KOPT-K1 (cell line): ENCODE measurements around the gene CXCL12.

Experiments used
- H3K27ac ChIP-seq: fragments of 200-600 bp; sonication (generic); 2 replicates; pipeline ENCODE4 v1.5.1; 2016; ENCODE audit warnings: antibody characterized with exemption, mild to moderate bottlenecking, low read depth, low read length; ENCODE audit not compliant: poor library complexity, severe bottlenecking
- H3K36me3 ChIP-seq: fragments of 200-600 bp; sonication (generic); 2 replicates; pipeline ENCODE4 v1.5.1; 2017; ENCODE audit warnings: antibody characterized with exemption, mild to moderate bottlenecking, low read length, moderate library complexity; ENCODE audit not compliant: insufficient read depth
- H3K9me3 ChIP-seq: fragments of 200-600 bp; sonication (generic); 2 replicates; pipeline ENCODE4 v1.5.1; 2017; ENCODE audit warnings: antibody characterized with exemption, low read length, mild to moderate bottlenecking; ENCODE audit not compliant: insufficient read depth, poor library complexity, severe bottlenecking

CXCL12 gene

GRCh38 chr10:44394696-44395381 is 9.9 kb upstream of the CXCL12 start:
- Histone ChIP-seq H3K27ac (no peak overlapping the region), H3K36me3 (no peaks in the 10 kb centered on the region), H3K9me3 (no peaks in the 10 kb centered on the region)

- no peaks in the 10 kb centered on the region for H3K9me3 ChIP-seq
- no peaks in the 10 kb centered on the region for H3K36me3 ChIP-seq
- H3K27ac ChIP-seq: no peak overlapping the region
Measured at GRCh38 chr10:44393834-44394547, 9.1 kb upstream of the CXCL12 start.

- H3K36me3 ChIP-seq: no peaks in the 10 kb centered on the region
- H3K9me3 ChIP-seq: no peaks in the 10 kb centered on the region
Measured at GRCh38 chr10:44393051-44393630, 8.2 kb upstream of the CXCL12 start.

DNA sequence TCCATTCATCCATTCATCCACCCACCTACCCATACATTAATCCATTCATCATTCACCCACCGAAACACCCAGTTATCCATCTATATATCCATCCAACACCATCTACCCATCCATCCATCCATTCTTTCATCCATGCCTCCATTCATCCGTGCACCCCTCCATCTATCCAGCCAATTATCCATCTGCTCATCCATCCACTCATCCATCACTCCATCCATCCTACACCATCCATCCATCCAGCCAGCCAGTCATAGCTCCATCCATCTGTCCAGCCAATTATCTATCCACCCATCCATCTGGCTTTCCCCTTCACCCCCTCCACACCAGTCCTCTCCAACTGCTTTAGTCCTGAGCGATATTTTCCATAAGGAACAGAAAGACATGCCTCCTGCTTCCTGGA is 7.5 kb upstream of the CXCL12 start:
- Histone ChIP-seq H3K36me3 (no peaks in the 10 kb centered on the region), H3K9me3 (no peaks in the 10 kb centered on the region), H3K27ac (no peak overlapping the region)

More at GRCh38 chr10:44393051-44393630, 8.2 kb upstream of the CXCL12 start:
- no peak overlapping the region for H3K27ac ChIP-seq

DNA sequence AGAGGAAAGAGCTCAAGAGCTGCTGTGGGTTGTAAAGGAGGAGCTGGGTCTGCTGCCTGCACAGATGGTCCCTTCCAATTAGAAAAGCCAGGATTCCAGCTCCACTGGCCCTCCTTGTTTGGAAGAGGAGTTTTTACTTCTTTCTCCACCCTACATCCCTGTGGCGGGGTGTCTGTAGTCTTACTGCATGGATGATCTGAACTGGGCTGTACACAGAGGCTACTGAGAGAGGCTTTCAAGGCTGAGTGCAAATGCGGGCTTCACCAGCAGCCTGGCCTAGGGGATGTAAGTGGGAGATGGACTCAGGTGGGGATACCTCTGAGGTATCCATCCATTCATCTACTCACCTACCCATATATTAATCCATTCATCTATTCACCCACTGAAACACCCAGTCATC is 7.1 kb upstream of the CXCL12 start:
- Histone ChIP-seq H3K27ac (no peak overlapping the region), H3K9me3 (no peaks in the 10 kb centered on the region), H3K36me3 (no peaks in the 10 kb centered on the region)

DNA sequence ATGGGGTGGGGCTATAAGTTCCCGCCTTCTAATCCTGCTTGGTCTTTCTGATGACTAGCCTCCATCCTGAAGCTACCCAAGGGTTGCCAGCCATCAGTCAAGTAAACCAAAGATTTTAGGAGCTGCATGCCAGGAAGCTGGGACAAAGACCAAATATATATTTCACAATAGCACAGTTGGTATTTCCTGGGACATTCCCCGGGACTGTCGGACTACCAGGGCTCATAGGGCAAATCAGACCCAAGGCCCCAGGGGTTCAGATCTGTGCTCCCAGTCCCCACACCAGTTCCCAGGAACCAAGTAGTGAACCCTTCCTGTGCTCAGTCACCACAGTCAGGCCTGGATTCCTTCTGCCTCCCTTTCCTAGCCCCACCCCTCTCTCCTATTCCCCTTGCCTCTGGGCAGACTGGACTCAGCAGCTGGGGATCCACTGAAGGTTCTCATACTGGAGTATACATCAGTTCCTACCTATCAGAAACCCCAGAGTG is 5.7 kb upstream of the CXCL12 start:
- no peaks in the 10 kb centered on the region for H3K36me3 ChIP-seq
- H3K27ac ChIP-seq: no peak overlapping the region
- H3K9me3 ChIP-seq: no peaks in the 10 kb centered on the region

GRCh38 chr10:44389556-44389955 is 4.7 kb upstream of the CXCL12 start:
- Histone ChIP-seq H3K36me3 (no peaks in the 10 kb centered on the region), H3K9me3 (no peaks in the 10 kb centered on the region), H3K27ac (no peak overlapping the region)

DNA sequence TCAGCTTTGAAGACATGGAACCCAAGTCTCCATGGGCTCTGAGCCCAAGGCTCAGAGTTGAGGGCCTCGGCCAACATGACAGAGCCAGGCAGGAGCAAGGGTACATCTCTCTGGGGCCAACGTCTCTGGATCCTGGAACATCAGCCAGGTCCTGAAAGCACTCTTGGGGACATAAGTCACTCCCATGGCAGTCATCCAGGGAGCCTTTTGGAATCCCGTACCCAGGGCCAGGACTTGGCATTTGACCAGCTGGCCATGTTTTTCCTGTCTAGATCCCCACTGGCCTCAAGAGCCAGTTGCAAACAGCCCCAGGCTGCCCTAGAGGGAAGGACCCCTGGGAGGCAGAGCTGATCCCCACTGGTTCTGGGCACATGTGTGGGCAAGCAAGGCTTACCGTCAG is 4.3 kb upstream of the CXCL12 start:
- Histone ChIP-seq H3K27ac (no peak overlapping the region), H3K36me3 (no peaks in the 10 kb centered on the region), H3K9me3 (no peaks in the 10 kb centered on the region)

DNA sequence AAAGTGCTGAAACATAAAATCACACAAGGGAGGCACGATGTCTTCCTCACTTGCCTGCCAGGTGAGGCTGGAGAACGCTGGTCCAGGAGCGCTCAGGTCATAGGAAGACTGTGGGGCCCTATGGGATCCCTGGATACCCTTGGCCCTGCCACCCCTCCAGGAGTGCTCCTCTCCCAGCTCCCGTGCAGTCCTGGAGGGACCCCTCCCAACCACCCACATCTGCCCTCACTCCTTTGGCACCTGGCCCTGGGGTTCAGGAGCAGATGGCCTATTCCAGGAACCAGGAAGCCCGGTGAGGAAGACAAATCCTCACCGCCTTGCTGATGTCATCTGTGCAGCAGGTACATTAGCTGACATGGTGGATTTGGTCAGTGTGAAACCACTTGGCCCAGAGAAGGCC is 3.7 kb upstream of the CXCL12 start:
- Histone ChIP-seq H3K36me3 (no peaks in the 10 kb centered on the region), H3K27ac (no peak overlapping the region), H3K9me3 (no peaks in the 10 kb centered on the region)

DNA sequence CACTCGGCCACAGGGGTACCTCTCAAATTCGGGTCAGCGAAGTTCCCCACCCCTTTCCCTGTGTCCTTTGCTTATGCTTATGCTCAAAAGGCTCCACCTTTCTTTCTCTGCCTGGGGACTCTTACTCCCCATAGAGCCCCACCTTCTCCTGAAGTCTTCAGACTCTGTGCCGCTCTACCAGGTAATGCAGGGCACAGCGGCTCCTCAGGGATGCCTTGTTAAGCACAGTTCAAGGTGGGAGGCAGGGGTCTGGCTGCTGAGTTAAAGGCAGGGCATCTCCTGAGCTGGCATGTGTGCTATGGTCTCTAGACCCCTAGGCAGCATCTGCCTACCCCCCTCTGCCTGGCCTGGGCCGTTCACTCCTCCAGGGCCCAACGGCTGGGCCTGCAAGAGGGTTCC is 3.0 kb upstream of the CXCL12 start:
- H3K9me3 ChIP-seq: no peaks in the 10 kb centered on the region
- H3K27ac ChIP-seq: no peak overlapping the region
- no peaks in the 10 kb centered on the region for H3K36me3 ChIP-seq

DNA sequence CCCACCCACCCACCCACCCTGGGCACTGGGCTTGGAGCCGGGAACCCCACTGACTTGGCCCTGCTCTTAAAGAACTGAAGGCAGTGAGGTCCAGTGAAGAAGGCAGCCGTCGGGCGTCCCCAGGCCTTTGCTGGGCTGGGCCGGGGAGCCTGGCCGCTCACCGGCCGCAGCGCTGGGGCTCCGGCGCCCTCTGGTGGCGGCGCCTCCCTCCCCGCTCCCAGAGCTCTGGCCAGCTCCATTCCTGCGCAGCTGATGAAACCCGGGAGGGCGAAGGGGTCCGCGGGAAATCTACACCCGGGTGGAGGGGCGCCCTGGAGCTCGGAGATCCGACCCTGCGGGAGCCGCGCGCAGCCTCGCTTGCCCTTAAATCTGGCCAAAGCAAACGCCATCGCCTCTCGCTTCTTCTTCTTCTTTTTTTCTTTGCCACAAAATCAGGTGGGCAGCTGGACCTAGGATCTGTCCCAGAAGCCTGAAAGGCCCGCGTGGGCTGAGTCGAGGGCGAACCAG is 1.7 kb upstream of the CXCL12 start:
- no peak overlapping the region for H3K27ac ChIP-seq
- no peaks in the 10 kb centered on the region for H3K9me3 ChIP-seq
- H3K36me3 ChIP-seq: no peaks in the 10 kb centered on the region

GRCh38 chr10:44385696-44386441 is 972 bp upstream of the CXCL12 start:
- H3K27ac ChIP-seq: no peak overlapping the region
- no peaks in the 10 kb centered on the region for H3K36me3 ChIP-seq
- no peaks in the 10 kb centered on the region for H3K9me3 ChIP-seq

DNA sequence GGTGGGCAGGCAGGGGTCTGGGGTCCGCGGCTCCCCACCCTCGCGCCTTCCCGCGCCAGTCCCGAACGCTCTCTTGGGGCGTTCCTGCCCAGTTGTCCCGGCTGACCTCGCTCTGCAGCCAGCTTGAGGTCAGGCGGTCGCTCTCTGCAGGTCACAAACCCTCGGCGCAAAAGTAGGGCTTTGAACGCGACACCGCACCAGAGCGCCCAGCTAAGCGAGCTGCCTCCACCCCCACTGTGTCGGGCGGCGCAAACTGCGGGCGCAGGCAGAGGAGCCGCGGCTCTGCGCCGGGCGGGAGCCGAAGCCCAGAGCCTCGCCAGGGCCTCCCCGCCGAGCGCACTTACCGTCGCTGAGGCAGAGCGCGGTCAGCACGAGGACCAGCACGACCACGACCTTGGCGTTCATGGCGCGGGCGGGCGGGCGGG is 284 bp downstream of the CXCL12 start:
- no peak overlapping the region for H3K27ac ChIP-seq
- no peaks in the 10 kb centered on the region for H3K9me3 ChIP-seq
- no peaks in the 10 kb centered on the region for H3K36me3 ChIP-seq

DNA sequence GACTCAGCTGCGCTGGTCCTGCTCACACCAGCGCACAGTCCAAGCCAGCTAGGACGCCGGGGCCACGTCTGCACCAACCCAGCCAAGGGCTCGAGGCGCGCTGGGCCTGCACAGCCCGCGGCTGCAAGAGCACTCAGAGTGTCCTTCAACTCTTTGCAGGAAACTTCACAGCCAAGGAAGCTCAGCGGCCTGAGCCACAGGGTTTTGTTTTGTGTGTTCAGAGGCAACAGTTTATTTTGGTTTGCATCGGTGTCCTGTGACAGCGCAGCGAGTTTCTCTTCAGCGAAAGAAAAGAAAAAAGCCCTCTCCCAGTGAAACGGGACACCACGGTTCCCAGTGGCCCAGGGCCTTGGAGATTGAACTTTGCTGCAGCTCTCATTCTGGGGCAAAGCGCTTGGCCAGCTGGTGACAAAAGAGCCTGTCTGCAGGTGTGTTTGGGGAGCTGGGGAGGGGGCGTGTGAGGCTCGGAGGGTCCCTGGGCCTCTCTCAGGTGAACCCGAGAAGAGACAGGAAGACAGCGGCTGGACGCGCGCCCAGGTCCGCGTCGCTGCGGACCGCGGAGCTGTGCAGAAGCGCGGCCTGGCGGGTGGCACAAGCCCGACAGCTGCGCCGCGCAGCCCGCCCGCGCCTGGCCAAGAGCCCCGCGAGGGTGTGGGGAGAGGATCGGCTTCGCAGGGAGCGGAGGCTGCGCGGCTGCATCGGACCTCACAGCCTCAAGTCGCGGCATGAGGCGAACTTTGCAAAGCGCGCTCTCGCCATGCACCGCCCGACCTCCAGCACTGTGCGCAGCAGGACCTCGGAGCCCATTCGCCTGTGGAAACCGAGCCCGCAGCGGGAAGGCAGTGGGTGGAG is 922 bp downstream of the CXCL12 start:
- Histone ChIP-seq H3K36me3 (no peaks in the 10 kb centered on the region), H3K9me3 (no peaks in the 10 kb centered on the region), H3K27ac (no peak overlapping the region)
